HG03469 (cell line): Measurements from ENCODE around the gene RSRC1.

Source experiments
- ATAC-seq: cut with Tn5 transposase; IDR thresholded peaks from one replicate; pipeline ENCODE4 v1.9.1; 2021; ENCODE audit warnings: mild to moderate bottlenecking, moderate library complexity, moderate number of reproducible peaks; ENCODE audit not compliant: unreplicated experiment

RSRC1 gene

GRCh38 chr3:158569794-158570193, 459.9 kb downstream of the RSRC1 start:
- no peak for ATAC-seq

- ATAC-seq, result peak; percentile 98
Observed at GRCh38 chr3:158570999-158571702, 461.3 kb downstream of the RSRC1 start, which contains the start of gene MLF1. Gene MLF1 (plus strand): TSS chr3:158571194. CDS start chr3:158571301, 107 bp downstream.

- no peak for ATAC-seq
Observed at GRCh38 chr3:158571969-158572765, 462.3 kb downstream of the RSRC1 start.

DNA sequence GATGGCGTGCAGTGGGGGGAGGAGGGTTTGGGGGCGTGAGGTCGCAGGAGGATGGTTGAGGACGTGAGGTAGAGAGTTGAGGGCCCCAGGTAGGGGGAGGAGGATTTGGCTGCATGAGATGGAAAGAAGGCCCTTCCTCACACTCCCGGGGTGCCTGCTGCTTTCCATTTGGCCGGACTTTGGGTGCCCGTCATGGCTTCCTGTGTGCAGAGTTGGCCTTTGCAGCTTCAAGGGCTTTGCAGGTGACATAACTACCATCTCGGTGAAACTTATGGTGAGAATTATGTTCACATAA, 462.8 kb downstream of the RSRC1 start:
- no peak for ATAC-seq

GRCh38 chr3:158573714-158574113, 463.8 kb downstream of the RSRC1 start:
- no peak for ATAC-seq

DNA sequence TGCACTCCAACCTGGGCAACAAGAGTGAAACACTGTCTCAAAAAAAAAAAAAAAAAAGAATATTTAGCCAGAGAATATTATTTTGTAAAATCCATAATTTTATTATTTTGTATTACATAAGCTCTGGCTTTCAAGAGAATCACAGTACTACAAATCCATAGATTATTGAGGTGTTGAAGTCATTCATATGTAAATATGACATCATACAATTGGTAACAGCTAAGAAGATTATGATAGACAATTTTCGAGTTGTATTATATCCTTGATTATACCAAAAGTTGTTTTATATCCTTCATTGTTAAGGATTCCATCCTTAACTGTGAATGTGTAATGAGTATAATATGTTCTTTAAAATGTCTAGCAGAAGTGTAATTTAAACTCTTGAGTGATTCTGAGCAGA, 464.8 kb downstream of the RSRC1 start:
- no peak for ATAC-seq

- ATAC-seq, result no peak
Observed at GRCh38 chr3:158590223-158590622, 480.3 kb downstream of the RSRC1 start.
